Suppressor macrophage treated with lipopolysaccharide for 1 hour (primary cell): ENCODE measurements around the gene FSD1L.
"Not testable (repeated sequence)": the region's sequence is repeated elsewhere in the genome, so short reads cannot be mapped to it uniquely, and the experiment has no call there.

Experiments
- DNase-seq, 3 donors: peaks; one replicate each; pipeline ENCODE4 v3.0.0-alpha.2; 2020 to 2022

Gene FSD1L

GRCh38 chr9:105579952-105580351 is 132.1 kb downstream of the FSD1L start:
- DNase-seq: not testable (repeated sequence)

DNA sequence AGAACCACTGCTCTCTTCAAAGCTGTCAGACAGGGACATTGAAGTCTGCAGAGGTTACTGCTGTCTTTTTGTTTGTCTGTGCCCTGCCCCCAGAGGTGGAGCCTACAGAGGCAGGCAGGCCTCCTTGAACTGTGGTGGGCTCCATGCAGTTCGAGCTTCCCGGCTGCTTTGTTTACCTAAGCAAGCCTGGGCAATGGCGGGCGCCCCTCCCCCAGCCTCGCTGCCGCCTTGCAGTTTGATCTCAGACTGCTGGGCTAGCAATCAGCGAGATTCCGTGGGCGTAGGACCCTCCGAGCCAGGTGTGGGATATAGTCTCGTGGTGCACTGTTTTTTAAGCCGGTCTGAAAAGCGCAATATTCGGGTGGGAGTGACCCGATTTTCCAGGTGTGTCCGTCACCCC is 133.7 kb downstream of the FSD1L start:
- not testable (repeated sequence) for DNase-seq

DNA sequence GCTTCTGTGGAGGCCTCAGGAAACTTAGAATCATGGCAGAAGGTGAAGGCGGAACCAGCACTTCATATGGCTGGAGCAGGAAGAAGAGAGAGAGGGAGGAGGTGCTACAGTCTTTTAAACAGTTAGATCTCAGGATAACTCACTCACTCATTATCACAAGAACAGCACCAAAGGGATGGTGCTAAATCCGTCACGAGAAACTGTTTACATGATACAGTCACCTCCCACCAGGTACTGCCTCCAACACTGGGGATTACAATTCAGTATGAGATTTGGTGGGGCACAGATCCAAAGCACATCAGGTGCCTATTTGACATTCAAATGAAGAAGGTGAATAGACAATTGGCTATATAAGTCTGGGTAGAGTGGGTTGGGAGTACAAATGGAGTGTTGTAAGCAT is 145.3 kb downstream of the FSD1L start:
- DNase-seq: no peak
